ENCODE data around the gene DNAH17.

- TF ChIP-seq CTCF (IDR thresholded peaks at IDR 0.05 in 2 of 3, conservative IDR thresholded peaks at IDR 0.05 in 1 of 3; ENCODE audit: borderline replicate concordance in 1 of 3, insufficient read depth in 1 of 3, low read depth in 2 of 3, low read length in 2 of 3) (no peak), EZH2 (IDR thresholded peaks at IDR 0.05) (no peak)
Measured at GRCh38 chr17:78473951-78474613, 103.1 kb downstream of the DNAH17 start.

Data from HCT116 (cell line).